HEK293 (cell line): ENCODE measurements around the gene SLC7A9.

Source experiments
- CTCF ChIA-PET: fragments of 350-600 bp; formaldehyde crosslinking; extraction: SDS; loops from one replicate; lab custom pipeline; 2021; ENCODE audit warnings: antibody characterized with exemption; lab: Yijun Ruan, JAX
- POLR2A ChIA-PET: fragments of 300-600 bp; formaldehyde crosslinking; extraction: SDS; loops from one replicate; lab custom pipeline; 2020; ENCODE audit warnings: antibody characterized with exemption, inconsistent platforms; lab: Yijun Ruan, JAX
- H3K27ac ChIP-seq: fragments of 200-500 bp; sonication (Bioruptor generic); 2 replicates; pipeline ENCODE4 v1.5.1; 2014; ENCODE audit warnings: low read depth, low read length, control low read depth, inconsistent platforms; ENCODE audit errors: extremely low read depth
- H3K36me3 ChIP-seq, 2 experiments: fragments of 200-500 bp in 1 of 2; sonication (Bioruptor generic) in 1 of 2; 1 replicate in 1 of 2; 2 replicates in 1 of 2; pipeline ENCODE4 v1.5.1; 2014 to 2017; ENCODE audit warnings: inconsistent platforms in 2 of 2, low read length in 2 of 2; ENCODE audit not compliant: control insufficient read depth in 2 of 2, insufficient read depth in 1 of 2
- H3K4me1 ChIP-seq: fragments of 200-500 bp; sonication (Bioruptor generic); 2 replicates; pipeline ENCODE4 v1.5.1; 2014; ENCODE audit warnings: mild to moderate bottlenecking, low read length, inconsistent platforms; ENCODE audit not compliant: control insufficient read depth, insufficient read depth
- H3K4me3 ChIP-seq: 2 replicates; pipeline ENCODE4 v1.5.1; 2011; ENCODE audit warnings: low read depth, mild to moderate bottlenecking, control low read depth, low read length, moderate library complexity
- H3K9me3 ChIP-seq: fragments of 200-500 bp; sonication (Bioruptor generic); 2 replicates; pipeline ENCODE4 v1.5.1; 2014; ENCODE audit warnings: low read depth, low read length, inconsistent platforms; ENCODE audit not compliant: control insufficient read depth, insufficient read depth
- GLI2 ChIP-seq: fragments of 450-650 bp; formaldehyde crosslinking; IDR thresholded peaks from 2 replicates; pipeline ENCODE4; 2017; ENCODE audit warnings: missing biosample characterization, missing genetic modification characterization, low read depth, borderline replicate concordance
- GLI4 ChIP-seq: fragments of 450-650 bp; formaldehyde crosslinking; IDR thresholded peaks from 2 replicates; pipeline ENCODE4 v1.5.1; 2016; ENCODE audit warnings: missing biosample characterization, missing genetic modification characterization
- REPIN1 ChIP-seq: fragments of 450-650 bp; formaldehyde crosslinking; IDR thresholded peaks from 2 replicates; pipeline ENCODE4 v1.5.1; 2017; ENCODE audit warnings: missing biosample characterization, missing genetic modification characterization, low read depth
- TRIM28 ChIP-seq: IDR thresholded peaks from 2 replicates; pipeline ENCODE4 v1.6.1; 2011; ENCODE audit warnings: low read length, control low read depth, borderline replicate concordance
- ZFP41 ChIP-seq: fragments of 450-650 bp; formaldehyde crosslinking; IDR thresholded peaks from 2 replicates; pipeline ENCODE4 v1.5.1; 2016; ENCODE audit warnings: missing biosample characterization, missing genetic modification characterization, borderline replicate concordance
- ZNF211 ChIP-seq: fragments of 450-650 bp; formaldehyde crosslinking; IDR thresholded peaks from 2 replicates; pipeline ENCODE4 v1.5.1; 2016; ENCODE audit warnings: low read depth, missing biosample characterization, missing genetic modification characterization
- ZNF223 ChIP-seq: fragments of 450-650 bp; formaldehyde crosslinking; IDR thresholded peaks from 2 replicates; pipeline ENCODE4 v1.5.1; 2016; ENCODE audit warnings: missing biosample characterization, missing genetic modification characterization
- ZNF24 ChIP-seq: fragments of 450-650 bp; formaldehyde crosslinking; IDR thresholded peaks from 2 replicates; pipeline ENCODE4 v1.5.1; 2016; ENCODE audit warnings: missing biosample characterization, missing genetic modification characterization
- ZNF366 ChIP-seq: fragments of 450-650 bp; formaldehyde crosslinking; conservative IDR thresholded peaks from 2 replicates; pipeline ENCODE4 v1.5.1; 2016; ENCODE audit warnings: missing biosample characterization, missing genetic modification characterization
- ZNF394 ChIP-seq: fragments of 450-650 bp; formaldehyde crosslinking; IDR thresholded peaks from 2 replicates; pipeline ENCODE4 v1.5.1; 2016; ENCODE audit warnings: missing biosample characterization, missing genetic modification characterization, mild to moderate bottlenecking, moderate library complexity, borderline replicate concordance
- ZNF510 ChIP-seq: fragments of 450-650 bp; formaldehyde crosslinking; IDR thresholded peaks from 2 replicates; pipeline ENCODE4 v1.5.1; 2018; ENCODE audit warnings: mild to moderate bottlenecking, missing genetic modification characterization, missing biosample characterization; ENCODE audit not compliant: insufficient replicate concordance
- ZNF548 ChIP-seq: fragments of 450-650 bp; formaldehyde crosslinking; IDR thresholded peaks from 2 replicates; pipeline ENCODE4 v1.5.1; 2016; ENCODE audit warnings: missing biosample characterization, missing genetic modification characterization
- ZNF555 ChIP-seq: fragments of 450-650 bp; formaldehyde crosslinking; conservative IDR thresholded peaks from 2 replicates; pipeline ENCODE4 v1.5.1; 2017; ENCODE audit warnings: missing biosample characterization, mild to moderate bottlenecking, missing genetic modification characterization, inconsistent platforms
- ZNF558 ChIP-seq: fragments of 450-650 bp; formaldehyde crosslinking; IDR thresholded peaks from 2 replicates; pipeline ENCODE4 v1.5.1; 2016; ENCODE audit warnings: missing biosample characterization, missing genetic modification characterization
- ZNF610 ChIP-seq: fragments of 450-650 bp; formaldehyde crosslinking; IDR thresholded peaks from 2 replicates; pipeline ENCODE4 v1.5.1; 2016; ENCODE audit warnings: missing biosample characterization, missing genetic modification characterization, borderline replicate concordance
- ZNF624 ChIP-seq: fragments of 450-650 bp; formaldehyde crosslinking; IDR thresholded peaks from 2 replicates; pipeline ENCODE4 v1.5.1; 2017; ENCODE audit warnings: missing biosample characterization, missing genetic modification characterization
- ZNF658 ChIP-seq: fragments of 450-650 bp; formaldehyde crosslinking; IDR thresholded peaks from 2 replicates; pipeline ENCODE4; 2016; ENCODE audit warnings: missing biosample characterization, missing genetic modification characterization
- ZNF76 ChIP-seq: fragments of 450-650 bp; formaldehyde crosslinking; IDR thresholded peaks from 2 replicates; pipeline ENCODE4; 2016; ENCODE audit warnings: low read depth, missing biosample characterization, missing genetic modification characterization, borderline replicate concordance
- ZNF776 ChIP-seq: fragments of 450-650 bp; formaldehyde crosslinking; IDR thresholded peaks from 2 replicates; pipeline ENCODE4 v1.5.0; 2017; ENCODE audit warnings: missing biosample characterization, missing genetic modification characterization, borderline replicate concordance
- ZSCAN18 ChIP-seq: fragments of 450-650 bp; formaldehyde crosslinking; IDR thresholded peaks from 2 replicates; pipeline ENCODE4 v1.5.1; 2016; ENCODE audit warnings: missing biosample characterization, missing genetic modification characterization
- TF ChIP-seq, protein P1 (sequence below): fragments of 450-650 bp; formaldehyde crosslinking; IDR thresholded peaks from 2 replicates; pipeline ENCODE4 v1.5.1; 2016; ENCODE audit warnings: missing biosample characterization, missing genetic modification characterization
- TF ChIP-seq, protein P2 (sequence below): fragments of 450-650 bp; formaldehyde crosslinking; IDR thresholded peaks from 2 replicates; pipeline ENCODE4 v1.5.1; 2016; ENCODE audit warnings: missing biosample characterization, missing genetic modification characterization
- TF ChIP-seq, protein P3 (sequence below): fragments of 450-650 bp; formaldehyde crosslinking; IDR thresholded peaks from 2 replicates; pipeline ENCODE4; 2016; ENCODE audit warnings: missing biosample characterization, missing genetic modification characterization

SLC7A9 gene

GRCh38 chr19:32843716-32844245, 25.8 kb downstream of the SLC7A9 start:
- H3K4me3 ChIP-seq: no peak overlapping the region
- ChIA-PET CTCF (interaction anchor here (1.1 kb wide), 1 partner anchor 37 kb away, joined by 3 read pairs; no protein-coding TSS in a partner anchor), POLR2A (no interaction called here)
- H3K27ac ChIP-seq: no peak overlapping the region
- H3K36me3 ChIP-seq: no peaks in the 10 kb centered on the region; a peak in 1 of 3 replicates
- H3K4me1 ChIP-seq: no peaks in the 10 kb centered on the region
- TF ChIP-seq ZNF624 (tag by site-specific recombination) (no peak), ZNF76 (tag by site-specific recombination) (no peak), ZNF366 (no peak), ZNF223 (tag by site-specific recombination) (no peak), ZNF211 (tag by site-specific recombination) (no peak)
- peaks cover 3% of the 10 kb centered on the region for H3K9me3 ChIP-seq

DNA sequence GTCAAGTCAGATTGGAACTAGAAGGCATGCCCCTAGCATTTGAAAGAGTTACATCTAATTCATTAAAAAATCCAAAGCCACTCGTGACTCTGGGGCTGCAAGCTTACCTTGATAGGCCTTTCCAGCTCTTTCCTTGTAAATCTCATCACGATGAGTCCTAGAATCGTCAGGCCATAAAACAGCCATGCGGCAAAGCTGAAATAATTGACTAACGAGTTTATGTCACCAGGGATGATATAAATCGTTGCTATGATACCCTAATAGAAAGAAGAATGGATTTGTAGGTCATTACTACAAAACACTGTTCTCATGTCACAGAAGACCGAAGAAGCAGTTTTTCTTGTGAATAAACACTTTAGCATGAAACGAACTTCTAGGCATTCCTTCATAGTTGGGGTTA, 27.5 kb downstream of the SLC7A9 start:
- H3K36me3 ChIP-seq: no peaks in the 10 kb centered on the region; a peak in 1 of 3 replicates
- ChIA-PET CTCF (no interaction called here), POLR2A (interaction anchor here (0.7 kb wide), 1 partner anchor 14 kb away, joined by 3 read pairs; no protein-coding TSS in a partner anchor)
- peaks cover 3% of the 10 kb centered on the region for H3K9me3 ChIP-seq
- TF ChIP-seq ZNF394 (tag by site-specific recombination): no peak
- TF ChIP-seq ZNF555 (tag by site-specific recombination): no peak
- TF ChIP-seq ZNF211 (tag by site-specific recombination): no peak
- no peak for TF ChIP-seq ZNF548
- no peak for TF ChIP-seq TRIM28
- TF ChIP-seq, protein P1, sequence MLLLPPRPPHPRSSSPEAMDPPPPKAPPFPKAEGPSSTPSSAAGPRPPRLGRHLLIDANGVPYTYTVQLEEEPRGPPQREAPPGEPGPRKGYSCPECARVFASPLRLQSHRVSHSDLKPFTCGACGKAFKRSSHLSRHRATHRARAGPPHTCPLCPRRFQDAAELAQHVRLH: no peak
- no peak for TF ChIP-seq GLI4 (tag by site-specific recombination)
- TF ChIP-seq ZNF658 (tag by site-specific recombination): no peak
- TF ChIP-seq, protein P2, sequence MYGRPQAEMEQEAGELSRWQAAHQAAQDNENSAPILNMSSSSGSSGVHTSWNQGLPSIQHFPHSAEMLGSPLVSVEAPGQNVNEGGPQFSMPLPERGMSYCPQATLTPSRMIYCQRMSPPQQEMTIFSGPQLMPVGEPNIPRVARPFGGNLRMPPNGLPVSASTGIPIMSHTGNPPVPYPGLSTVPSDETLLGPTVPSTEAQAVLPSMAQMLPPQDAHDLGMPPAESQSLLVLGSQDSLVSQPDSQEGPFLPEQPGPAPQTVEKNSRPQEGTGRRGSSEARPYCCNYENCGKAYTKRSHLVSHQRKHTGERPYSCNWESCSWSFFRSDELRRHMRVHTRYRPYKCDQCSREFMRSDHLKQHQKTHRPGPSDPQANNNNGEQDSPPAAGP: no peak
- TF ChIP-seq, protein P3, sequence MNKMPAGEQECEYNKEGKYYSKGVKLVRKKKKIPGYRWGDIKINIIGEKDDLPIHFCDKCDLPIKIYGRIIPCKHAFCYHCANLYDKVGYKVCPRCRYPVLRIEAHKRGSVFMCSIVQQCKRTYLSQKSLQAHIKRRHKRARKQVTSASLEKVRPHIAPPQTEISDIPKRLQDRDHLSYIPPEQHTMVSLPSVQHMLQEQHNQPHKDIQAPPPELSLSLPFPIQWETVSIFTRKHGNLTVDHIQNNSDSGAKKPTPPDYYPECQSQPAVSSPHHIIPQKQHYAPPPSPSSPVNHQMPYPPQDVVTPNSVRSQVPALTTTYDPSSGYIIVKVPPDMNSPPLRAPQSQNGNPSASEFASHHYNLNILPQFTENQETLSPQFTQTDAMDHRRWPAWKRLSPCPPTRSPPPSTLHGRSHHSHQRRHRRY (tag by site-specific recombination): no peak
- no peak for TF ChIP-seq GLI2 (tag by site-specific recombination)
- no peak for TF ChIP-seq ZNF776
- TF ChIP-seq ZNF558 (tag by site-specific recombination): no peak
- no peak for TF ChIP-seq ZNF24 (tag by site-specific recombination)
- no peak for TF ChIP-seq ZFP41 (tag by site-specific recombination)
- TF ChIP-seq REPIN1: no peak
- no peak for TF ChIP-seq ZNF610 (tag by site-specific recombination)
- no peak for TF ChIP-seq ZSCAN18 (tag by site-specific recombination)
- no peak for TF ChIP-seq ZNF510 (tag by site-specific recombination)
- no peak overlapping the region for H3K4me3 ChIP-seq
- H3K4me1 ChIP-seq: no peaks in the 10 kb centered on the region
- H3K27ac ChIP-seq: no peak overlapping the region
